Glutamatergic neuron (in vitro differentiated cells): Measurements from ENCODE around the gene ZNF71. TPM values are rescaled to one million over a fixed set of nuclear protein-coding genes. Genes with fewer than 3 reads are reported as not detected.

Experiments
- DNase-seq: peaks from one replicate; pipeline ENCODE4 v3.0.0; 2022
- H3K27ac Mint-ChIP-seq: one replicate; pipeline ENCODE4 v1.8.0; 2020; ENCODE audit warnings: mild to moderate bottlenecking, mixed read lengths, inconsistent platforms; ENCODE audit not compliant: unreplicated experiment
- H3K27me3 Mint-ChIP-seq: one replicate; pipeline ENCODE4 v1.8.0; 2020; ENCODE audit warnings: mild to moderate bottlenecking, moderate library complexity, mixed read lengths, inconsistent platforms; ENCODE audit not compliant: unreplicated experiment
- H3K36me3 Mint-ChIP-seq: one replicate; pipeline ENCODE4 v1.8.0; 2020; ENCODE audit warnings: mild to moderate bottlenecking, mixed read lengths, inconsistent platforms; ENCODE audit not compliant: unreplicated experiment
- H3K4me1 Mint-ChIP-seq: one replicate; pipeline ENCODE4 v1.8.0; 2020; ENCODE audit warnings: mild to moderate bottlenecking, low read depth, mixed read lengths, inconsistent platforms; ENCODE audit not compliant: unreplicated experiment
- H3K4me3 Mint-ChIP-seq: one replicate; pipeline ENCODE4 v1.8.0; 2020; ENCODE audit warnings: mild to moderate bottlenecking, mixed read lengths, inconsistent platforms; ENCODE audit not compliant: unreplicated experiment
- H3K9me3 Mint-ChIP-seq: one replicate; pipeline ENCODE4 v1.8.0; 2020; ENCODE audit warnings: mild to moderate bottlenecking, moderate library complexity, mixed read lengths, inconsistent platforms; ENCODE audit not compliant: unreplicated experiment
- total RNA-seq: library from RNA; stranded (reverse); fragmentation: NEBNext Ultra II Directional; extraction: Animal tissue kit (Norgen Biotek cat#: 25700); gene quantifications from one replicate; pipeline ENCODE4 v1.2.1, GENCODE V29; 2021; ENCODE audit not compliant: unreplicated experiment
- TF ChIP-seq, protein P1 (sequence below): fragments of 200-600 bp; sonication (generic); IDR thresholded peaks from one replicate; pipeline ENCODE4 v1.5.0; 2021; ENCODE audit not compliant: partially characterized antibody, unreplicated experiment

The ZNF71 gene
- total RNA-seq, 1 donor from 2014 or later, result 48.2 TPM

DNA sequence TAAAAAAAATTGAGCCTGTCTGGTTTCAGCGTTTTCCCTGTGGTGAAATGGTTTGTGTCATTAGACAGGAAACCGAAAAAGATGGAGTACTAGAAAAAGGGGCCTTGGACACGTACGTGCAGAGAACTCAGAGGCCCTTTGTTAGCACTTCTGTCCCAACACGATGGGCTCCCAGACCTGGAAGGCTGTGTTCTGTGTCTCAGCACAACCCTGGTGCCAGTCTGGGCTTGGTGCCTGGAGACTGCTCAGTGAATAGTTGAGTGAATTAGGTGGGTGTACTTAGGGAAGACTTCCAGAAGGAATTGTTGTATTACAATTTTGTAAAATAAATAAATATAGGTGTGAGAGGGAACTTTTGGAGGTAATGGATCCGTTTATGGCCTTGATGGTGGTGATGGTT, 8.7 kb downstream of the ZNF71 start:
- Mint-ChIP-seq H3K36me3 (peaks cover 52% of the 10 kb centered on the region), H3K4me1 (peaks cover 2% of the 10 kb centered on the region), H3K9me3 (peaks cover 9% of the 10 kb centered on the region), H3K27me3 (no peaks in the 10 kb centered on the region), H3K4me3 (no peak overlapping the region), H3K27ac (no peak overlapping the region)
- no peak for DNase-seq
- TF ChIP-seq, protein P1, sequence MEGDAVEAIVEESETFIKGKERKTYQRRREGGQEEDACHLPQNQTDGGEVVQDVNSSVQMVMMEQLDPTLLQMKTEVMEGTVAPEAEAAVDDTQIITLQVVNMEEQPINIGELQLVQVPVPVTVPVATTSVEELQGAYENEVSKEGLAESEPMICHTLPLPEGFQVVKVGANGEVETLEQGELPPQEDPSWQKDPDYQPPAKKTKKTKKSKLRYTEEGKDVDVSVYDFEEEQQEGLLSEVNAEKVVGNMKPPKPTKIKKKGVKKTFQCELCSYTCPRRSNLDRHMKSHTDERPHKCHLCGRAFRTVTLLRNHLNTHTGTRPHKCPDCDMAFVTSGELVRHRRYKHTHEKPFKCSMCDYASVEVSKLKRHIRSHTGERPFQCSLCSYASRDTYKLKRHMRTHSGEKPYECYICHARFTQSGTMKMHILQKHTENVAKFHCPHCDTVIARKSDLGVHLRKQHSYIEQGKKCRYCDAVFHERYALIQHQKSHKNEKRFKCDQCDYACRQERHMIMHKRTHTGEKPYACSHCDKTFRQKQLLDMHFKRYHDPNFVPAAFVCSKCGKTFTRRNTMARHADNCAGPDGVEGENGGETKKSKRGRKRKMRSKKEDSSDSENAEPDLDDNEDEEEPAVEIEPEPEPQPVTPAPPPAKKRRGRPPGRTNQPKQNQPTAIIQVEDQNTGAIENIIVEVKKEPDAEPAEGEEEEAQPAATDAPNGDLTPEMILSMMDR, result no peak

- Mint-ChIP-seq H3K36me3 (peaks cover 33% of the 10 kb centered on the region), H3K4me3 (no peak overlapping the region), H3K27ac (no peak overlapping the region), H3K27me3 (no peaks in the 10 kb centered on the region), H3K9me3 (peaks cover 6% of the 10 kb centered on the region), H3K4me1 (peaks cover 10% of the 10 kb centered on the region)
- no peak for DNase-seq
- TF ChIP-seq, protein P1, result no peak
These were observed 13.3 kb downstream of the ZNF71 start for GRCh38 chr19:56608274-56608964.

DNA sequence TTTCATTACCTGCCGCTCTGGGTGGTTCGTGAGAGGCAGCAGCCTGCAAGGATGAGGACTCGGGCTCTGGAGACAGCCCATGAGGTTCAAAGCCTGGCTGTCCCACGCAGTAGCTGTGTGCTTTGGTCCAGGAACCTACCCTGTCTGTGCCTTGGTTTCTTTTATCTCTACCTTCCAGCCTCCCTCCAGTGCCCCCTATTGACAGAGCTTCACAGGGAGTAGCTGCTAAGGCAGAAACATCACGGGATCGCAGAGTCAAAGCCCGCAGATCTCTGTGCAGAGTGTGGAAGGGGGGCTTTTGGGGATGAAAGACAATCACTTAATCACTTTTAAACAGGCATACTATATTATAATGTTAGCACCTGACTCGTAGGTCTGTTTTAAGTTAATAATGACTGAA, 16.2 kb downstream of the ZNF71 start:
- H3K4me1 Mint-ChIP-seq, result peaks cover 10% of the 10 kb centered on the region
- peaks cover 5% of the 10 kb centered on the region for H3K9me3 Mint-ChIP-seq
- H3K27me3 Mint-ChIP-seq, result no peaks in the 10 kb centered on the region
- TF ChIP-seq, protein P1, result no peak
- DNase-seq, result no peak
- H3K27ac Mint-ChIP-seq, result no peak overlapping the region
- no peak overlapping the region for H3K4me3 Mint-ChIP-seq
- H3K36me3 Mint-ChIP-seq, result peaks cover 42% of the 10 kb centered on the region

DNA sequence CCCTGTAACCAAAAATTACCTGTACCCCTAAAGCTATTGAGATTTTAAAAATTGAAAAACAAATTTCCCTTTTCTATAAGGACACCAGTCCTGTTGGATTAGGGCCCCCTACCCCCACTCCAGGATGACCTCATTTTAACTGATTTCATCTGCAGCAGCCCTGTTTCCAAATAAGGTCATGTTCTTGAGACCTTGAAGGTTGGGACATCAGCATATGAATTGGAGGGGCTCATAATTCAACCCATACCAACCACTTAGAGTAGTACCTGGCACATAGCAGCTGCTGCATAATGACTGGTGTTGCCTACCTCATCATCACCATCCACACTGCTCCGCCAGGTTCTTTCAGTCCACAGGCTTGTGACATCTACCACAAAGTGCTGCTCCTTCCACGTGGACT, 17.6 kb downstream of the ZNF71 start:
- peaks cover 7% of the 10 kb centered on the region for H3K9me3 Mint-ChIP-seq
- H3K4me1 Mint-ChIP-seq, result peaks cover 10% of the 10 kb centered on the region
- DNase-seq, result no peak
- TF ChIP-seq, protein P1, result no peak
- H3K4me3 Mint-ChIP-seq, result no peak overlapping the region
- peaks cover 53% of the 10 kb centered on the region for H3K36me3 Mint-ChIP-seq
- no peaks in the 10 kb centered on the region for H3K27me3 Mint-ChIP-seq
- no peak overlapping the region for H3K27ac Mint-ChIP-seq

DNA sequence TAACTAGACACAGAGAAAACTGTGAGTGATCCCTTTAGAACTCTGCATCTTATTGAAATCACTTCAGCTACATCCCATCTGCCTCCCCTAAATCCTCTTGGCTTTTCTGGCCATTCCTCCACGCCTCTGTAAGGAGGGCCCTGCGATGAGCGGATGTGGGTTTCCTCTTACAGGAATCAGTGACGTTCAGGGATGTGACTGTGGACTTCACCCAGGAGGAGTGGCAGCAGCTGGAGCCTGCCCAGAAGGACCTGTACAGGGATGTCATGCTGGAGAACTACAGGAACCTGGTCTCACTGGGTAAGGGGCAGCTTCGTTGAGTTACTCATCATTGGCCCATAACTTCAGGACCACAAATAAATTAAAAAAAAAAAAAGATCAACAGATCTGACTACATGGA, 18.5 kb downstream of the ZNF71 start:
- no peak overlapping the region for H3K4me3 Mint-ChIP-seq
- H3K4me1 Mint-ChIP-seq, result peaks cover 10% of the 10 kb centered on the region
- H3K36me3 Mint-ChIP-seq, result peaks cover 53% of the 10 kb centered on the region
- no peaks in the 10 kb centered on the region for H3K27me3 Mint-ChIP-seq
- no peak for DNase-seq
- TF ChIP-seq, protein P1, result no peak
- peaks cover 13% of the 10 kb centered on the region for H3K9me3 Mint-ChIP-seq
- H3K27ac Mint-ChIP-seq, result no peak overlapping the region
